B cell (primary cell): ENCODE results near the gene ACVR1. TPM values are rescaled to one million over a fixed set of nuclear protein-coding genes. Genes with fewer than 3 reads are reported as not detected.

ENCODE experiments used
- ATAC-seq: fragments of 200-7000 bp; cut with Tn5 transposase; one replicate; pipeline ENCODE4 v1.10.0; 2021; ENCODE audit warnings: low read depth, mild to moderate bottlenecking, moderate number of reproducible peaks, moderate library complexity
- CTCF ChIA-PET: fragments of 350-600 bp; sonication (Branson Sonifier 250); formaldehyde crosslinking; loops from one replicate; lab custom pipeline; 2021; ENCODE audit warnings: antibody characterized with exemption, inconsistent platforms; lab: Charles Lee
- POLR2A ChIA-PET: fragments of 350-600 bp; sonication (Branson Sonifier 250); formaldehyde crosslinking; loops from one replicate; lab custom pipeline; 2021; ENCODE audit warnings: antibody characterized with exemption; lab: Charles Lee
- DNase-seq: peaks from one replicate; pipeline ENCODE4 v3.0.0; 2013
- H2AFZ ChIP-seq: 2 replicates; pipeline ENCODE4 v1.6.1; 2012; ENCODE audit warnings: mild to moderate bottlenecking, low read depth, low read length; ENCODE audit not compliant: insufficient read depth, poor library complexity, severe bottlenecking
- H3K27ac ChIP-seq, 2 donors: 1 replicate in 1 of 2; 2 replicates in 1 of 2; pipeline ENCODE4 v1.5.1; 2012 to 2013; ENCODE audit warnings: low read length in 2 of 2, mild to moderate bottlenecking in 2 of 2, moderate library complexity in 1 of 2
- H3K27me3 ChIP-seq, 4 experiments: fragments of 200-600 bp in 1 of 4; sonication (generic) in 1 of 4; replicated peaks in 1 of 4; 1 replicate in 2 of 4; 2 replicates in 2 of 4; pipeline versions ENCODE4 v1.6.1 to v1.7.0; 2013 to 2016; ENCODE audit warnings: low read length in 3 of 4, mild to moderate bottlenecking in 2 of 4, mixed read lengths in 1 of 4, moderate library complexity in 1 of 4; ENCODE audit not compliant: insufficient read depth in 4 of 4, control insufficient read depth in 3 of 4; ENCODE audit errors: control extremely low read depth in 1 of 4
- H3K36me3 ChIP-seq, 2 experiments: replicated peaks in 1 of 2; 1 replicate in 1 of 2; 2 replicates in 1 of 2; pipeline versions ENCODE4 v1.6.1 to v1.7.1; 2013; ENCODE audit warnings: low read length in 1 of 2; ENCODE audit not compliant: insufficient read depth in 2 of 2, control insufficient read depth in 1 of 2; ENCODE audit errors: control extremely low read depth in 1 of 2, extremely low read depth in 1 of 2
- H3K4me1 ChIP-seq, 2 donors: fragments of 200-600 bp in 1 of 2; sonication (generic) in 1 of 2; 1 replicate in 1 of 2; 2 replicates in 1 of 2; pipeline versions ENCODE4 v1.5.1 to v1.6.1; 2013 to 2017; ENCODE audit warnings: low read length in 2 of 2; ENCODE audit not compliant: control insufficient read depth in 2 of 2, insufficient read depth in 2 of 2
- H3K4me2 ChIP-seq: replicated peaks from 2 replicates; pipeline ENCODE3; 2012; ENCODE audit warnings: mild to moderate bottlenecking, low read depth, low read length; ENCODE audit not compliant: poor library complexity, severe bottlenecking
- H3K4me3 ChIP-seq, 5 experiments: fragments of 200-600 bp in 1 of 5; sonication (generic) in 1 of 5; 1 replicate in 3 of 5; 2 replicates in 2 of 5; pipeline versions ENCODE4 v1.5.1 to v1.7.0; 2011 to 2016; ENCODE audit warnings: low read length in 4 of 5, mild to moderate bottlenecking in 4 of 5, low read depth in 2 of 5, control low read depth in 1 of 5, moderate library complexity in 1 of 5; ENCODE audit not compliant: insufficient read depth in 1 of 5; ENCODE audit errors: control extremely low read depth in 1 of 5, extremely low read depth in 1 of 5
- H3K79me2 ChIP-seq: fragments of 200-600 bp; sonication (generic); one replicate; pipeline ENCODE4 v1.6.0; 2016; ENCODE audit warnings: low read length; ENCODE audit not compliant: control insufficient read depth, insufficient read depth
- H3K9ac ChIP-seq: fragments of 200-600 bp; sonication (generic); 2 replicates; pipeline ENCODE4 v1.6.1; 2017; ENCODE audit warnings: mild to moderate bottlenecking, low read length, moderate library complexity
- H3K9me3 ChIP-seq, 3 donors: one replicate each; pipeline versions ENCODE4 v1.6.1 to v1.7.1; 2013; ENCODE audit warnings: low read length in 2 of 3; ENCODE audit not compliant: control insufficient read depth in 2 of 3, insufficient read depth in 1 of 3; ENCODE audit errors: control extremely low read depth in 1 of 3
- H4K20me1 ChIP-seq: 2 replicates; pipeline ENCODE4 v1.6.0; 2012; ENCODE audit warnings: mild to moderate bottlenecking, low read length; ENCODE audit not compliant: insufficient read depth, control insufficient read depth, poor library complexity, severe bottlenecking
- H3K27ac Mint-ChIP-seq: one replicate; pipeline ENCODE4 v1.8.0; 2021; ENCODE audit warnings: mixed read lengths
- H3K27me3 Mint-ChIP-seq: one replicate; pipeline ENCODE4 v1.8.0; 2021; ENCODE audit warnings: mixed read lengths
- H3K4me1 Mint-ChIP-seq: one replicate; pipeline ENCODE4 v1.8.0; 2021; ENCODE audit warnings: mixed read lengths
- H3K4me3 Mint-ChIP-seq: one replicate; pipeline ENCODE4 v1.8.0; 2021; ENCODE audit warnings: mixed read lengths
- H3K9me3 Mint-ChIP-seq: one replicate; pipeline ENCODE4 v1.8.0; 2022; ENCODE audit warnings: mixed read lengths; ENCODE audit not compliant: insufficient read depth
- CTCF ChIP-seq: fragments of 200-600 bp; IDR thresholded peaks from one replicate; pipeline ENCODE4 v1.8.0; 2022; ENCODE audit warnings: antibody characterized with exemption, mild to moderate bottlenecking
- EZH2 ChIP-seq: IDR thresholded peaks from 2 replicates; pipeline ENCODE4 v1.6.1; 2012; ENCODE audit warnings: borderline replicate concordance, low read depth, mild to moderate bottlenecking, moderate library complexity, low read length; ENCODE audit not compliant: insufficient read depth, poor library complexity, severe bottlenecking
- WGBS: methylation state at CpG from one replicate; pipeline ENCODE4 v1.1.5; 2013; ENCODE audit warnings: missing lambda C conversion rate; ENCODE audit not compliant: insufficient coverage; 5-methylcytosine and 5-hydroxymethylcytosine counted together
- intact Hi-C: fragments of 100-400 bp; cut with micrococcal nuclease; formaldehyde crosslinking; loops from one replicate; pipeline ENCODE4 v1.10.0; 2022
- polyA minus RNA-seq: library from RNA; depleted of rRNA, polyadenylated mRNA; stranded (reverse); fragments of >200 nt; gene quantifications from 2 replicates; pipeline ENCODE4 v1.2.3, GENCODE V29; 2012
- polyA plus RNA-seq: library from polyadenylated mRNA; depleted of rRNA; stranded (reverse); fragments of >200 nt; gene quantifications from 2 replicates; pipeline ENCODE4 v1.2.3, GENCODE V29; 2012
- total RNA-seq, 2 donors: library from RNA; stranded (reverse); fragments of 120-200 nt in 1 of 2; gene quantifications; 1 replicate in 1 of 2; 2 replicates in 1 of 2; pipeline versions ENCODE4 v1.2.3 to v1.2.4, GENCODE V29; 2013 to 2022

Gene ACVR1
- total RNA-seq (11.3 and 11.7 TPM in 2 replicates), polyA plus RNA-seq (3.7 and 6.5 TPM in 2 replicates), polyA minus RNA-seq (3.1 TPM in 2 replicates)
- 2.8 TPM for total RNA-seq (2013)

- Histone ChIP-seq H3K27ac (peak within 1 kb of the TSS; percentile 30 to 68), H4K20me1 (no peaks in the 10 kb centered on the region), H3K4me2 (peak within 1 kb of the TSS; percentile 78), H3K9me3 (no peaks in the 10 kb centered on the region), H3K79me2 (peaks cover 3% of the 10 kb centered on the region), H3K27me3 (no peaks in the 10 kb centered on the region), H2AFZ (peak within 1 kb of the TSS; percentile 95), H3K4me3 (peak within 1 kb of the TSS; percentile 56 to 81 (median 75)), H3K36me3 (no peaks in the 10 kb centered on the region), H3K4me1 (peaks cover 14 to 20% of the 10 kb centered on the region in 2 donors), H3K9ac (peak within 1 kb of the TSS; percentile 82)
- Mint-ChIP-seq H3K27ac (peak within 1 kb of the TSS; percentile 91), H3K27me3 (no peaks in the 10 kb centered on the region), H3K9me3 (no peaks in the 10 kb centered on the region), H3K4me3 (peak within 1 kb of the TSS; percentile 95), H3K4me1 (peaks cover 24% of the 10 kb centered on the region)
- intact Hi-C loops: loop anchor here (1.0 to 10.0 kb wide), 8 partner anchors 21 to 1529 kb away; partner anchors contain the start of genes ACVR1C, CCDC148, ERMN and GPD2
- TF ChIP-seq CTCF (peak; percentile 45), EZH2 (no peak)
- DNase-seq (peak; percentile 85), ATAC-seq (peak; percentile 77)
- CTCF ChIA-PET: interaction anchor here (0.6 to 2.1 kb wide), 13 partner anchors 10 to 574 kb away, joined by 3 to 8 read pairs (median 4); partner anchors contain the start of gene ACVR1C
- under 1% methylated on average over 84 of the region's 85 CpGs for WGBS
- POLR2A ChIA-PET: no interaction called here
Measured at GRCh38 chr2:157876066-157876785, at the start of gene ACVR1. TSS of gene ACVR1 (minus strand) at chr2:157876330. CDS start at chr2:157799493, 76,837 bp downstream.

- Mint-ChIP-seq H3K27me3 (peaks cover 12% of the 10 kb centered on the region), H3K9me3 (no peaks in the 10 kb centered on the region), H3K27ac (no peak overlapping the region), H3K4me1 (no peaks in the 10 kb centered on the region), H3K4me3 (no peak overlapping the region)
- DNase-seq: no peak
- Histone ChIP-seq H3K9me3 (no peaks in the 10 kb centered on the region), H3K4me3 (no peak overlapping the region), H3K79me2 (no peaks in the 10 kb centered on the region), H3K4me1 (no peaks in the 10 kb centered on the region), H3K4me2 (no peak overlapping the region), H4K20me1 (no peaks in the 10 kb centered on the region), H3K27ac (no peak overlapping the region), H3K36me3 (no peaks in the 10 kb centered on the region), H2AFZ (no peak overlapping the region), H3K9ac (no peak overlapping the region), H3K27me3 (no peaks in the 10 kb centered on the region)
- intact Hi-C loops: no loop called here
- WGBS: 100% methylated on average over 1 of the region's 3 CpGs
- no peak for ATAC-seq
- CTCF ChIA-PET: no interaction called here
- POLR2A ChIA-PET: no interaction called here
- TF ChIP-seq CTCF (no peak), EZH2 (no peak)
Measured at GRCh38 chr2:157925071-157925470, 48.9 kb upstream of the ACVR1 start.
